Left hindlimb (tissue), 1 donor: ENCODE results near the gene CCNF.

ENCODE experiments used
- DNase-seq: peaks from one replicate; pipeline ENCODE4 v3.0.0-alpha.2; 2018

CCNF gene

GRCh38 chr16:2489581-2489980, 60.3 kb downstream of the CCNF start:
- DNase-seq = peak; percentile 20

- peak; percentile 26 for DNase-seq
Measured at GRCh38 chr16:2490190-2491105, 61.2 kb downstream of the CCNF start.

DNA sequence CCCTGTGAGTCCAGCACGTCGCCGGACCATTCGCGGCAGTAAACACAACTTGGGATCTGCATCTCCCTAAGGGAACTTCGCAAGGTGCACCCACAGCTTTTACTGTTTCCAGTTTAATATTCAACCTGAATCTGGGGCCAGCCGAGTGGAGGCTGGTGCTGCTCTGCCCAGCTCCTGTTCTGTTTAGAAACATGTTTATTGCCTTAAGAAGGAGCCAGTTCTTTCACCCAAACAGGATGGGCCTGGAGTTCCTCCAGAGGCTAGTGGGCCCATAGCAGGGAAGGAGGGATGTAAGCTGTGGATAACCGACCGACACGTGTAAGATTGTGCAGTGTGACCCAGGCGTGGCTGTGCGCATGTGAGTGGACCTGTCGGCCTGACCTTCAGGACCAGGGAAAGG, 63.0 kb downstream of the CCNF start:
- DNase-seq = peak; percentile 15

- peak; percentile 3 for DNase-seq
Measured at GRCh38 chr16:2493605-2494004, 64.4 kb downstream of the CCNF start.

- peak; percentile 6 for DNase-seq
Measured at GRCh38 chr16:2494616-2495015, 65.4 kb downstream of the CCNF start.

- DNase-seq = peak; percentile 4
Measured at GRCh38 chr16:2495041-2495440, 65.8 kb downstream of the CCNF start.

DNA sequence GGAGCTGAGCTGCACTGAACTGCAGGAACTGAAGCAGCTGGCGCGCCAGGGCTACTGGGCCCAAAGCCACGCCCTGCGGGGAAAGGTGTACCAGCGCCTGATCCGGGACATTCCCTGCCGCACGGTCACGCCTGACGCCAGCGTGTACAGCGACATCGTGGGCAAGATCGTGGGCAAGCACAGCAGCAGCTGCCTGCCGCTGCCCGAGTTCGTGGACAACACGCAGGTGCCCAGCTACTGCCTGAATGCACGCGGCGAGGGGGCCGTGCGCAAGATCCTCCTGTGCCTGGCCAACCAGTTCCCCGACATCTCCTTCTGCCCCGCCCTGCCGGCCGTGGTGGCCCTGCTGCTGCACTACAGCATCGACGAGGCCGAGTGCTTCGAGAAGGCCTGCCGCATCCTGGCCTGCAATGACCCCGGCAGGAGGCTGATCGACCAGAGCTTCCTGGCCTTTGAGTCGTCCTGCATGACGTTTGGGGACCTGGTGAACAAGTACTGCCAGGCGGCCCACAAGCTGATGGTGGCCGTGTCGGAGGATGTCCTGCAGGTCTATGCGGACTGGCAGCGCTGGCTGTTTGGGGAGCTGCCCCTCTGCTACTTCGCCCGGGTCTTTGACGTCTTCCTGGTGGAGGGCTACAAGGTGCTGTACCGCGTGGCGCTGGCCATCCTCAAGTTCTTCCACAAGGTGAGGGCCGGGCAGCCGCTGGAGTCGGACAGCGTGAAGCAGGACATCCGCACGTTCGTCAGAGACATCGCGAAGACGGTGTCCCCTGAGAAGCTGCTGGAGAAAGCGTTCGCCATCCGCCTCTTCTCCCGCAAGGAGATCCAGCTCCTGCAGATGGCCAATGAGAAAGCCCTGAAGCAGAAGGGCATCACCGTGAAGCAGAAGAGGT, 67.2 kb downstream of the CCNF start:
- DNase-seq = peak; percentile 25

DNA sequence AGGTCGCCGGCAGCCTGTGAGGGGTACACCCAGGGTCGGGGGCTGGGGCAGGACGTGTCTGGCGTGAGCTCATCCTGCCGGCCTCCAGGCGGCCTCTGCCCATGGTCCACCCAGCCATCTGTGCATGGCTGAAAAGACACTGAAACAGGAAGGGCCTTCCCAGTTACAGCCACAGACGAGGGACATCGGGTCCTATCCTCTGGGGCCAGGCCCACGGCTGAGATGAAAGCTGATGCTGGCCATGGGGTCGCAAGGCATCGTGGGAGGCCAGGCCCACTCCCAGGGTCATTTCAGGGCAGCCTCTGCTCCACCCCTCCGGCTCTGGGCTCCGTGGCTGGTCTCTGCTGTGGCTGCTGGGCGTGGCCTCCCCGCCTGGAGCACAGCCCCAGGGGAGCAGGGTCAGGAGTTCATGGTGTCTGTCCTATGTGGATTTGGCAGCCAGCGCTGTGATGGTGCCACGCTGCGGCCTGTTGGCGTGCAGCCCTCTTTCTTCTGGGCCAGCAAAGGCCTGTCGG, 67.9 kb downstream of the CCNF start:
- DNase-seq = peak; percentile 71

DNA sequence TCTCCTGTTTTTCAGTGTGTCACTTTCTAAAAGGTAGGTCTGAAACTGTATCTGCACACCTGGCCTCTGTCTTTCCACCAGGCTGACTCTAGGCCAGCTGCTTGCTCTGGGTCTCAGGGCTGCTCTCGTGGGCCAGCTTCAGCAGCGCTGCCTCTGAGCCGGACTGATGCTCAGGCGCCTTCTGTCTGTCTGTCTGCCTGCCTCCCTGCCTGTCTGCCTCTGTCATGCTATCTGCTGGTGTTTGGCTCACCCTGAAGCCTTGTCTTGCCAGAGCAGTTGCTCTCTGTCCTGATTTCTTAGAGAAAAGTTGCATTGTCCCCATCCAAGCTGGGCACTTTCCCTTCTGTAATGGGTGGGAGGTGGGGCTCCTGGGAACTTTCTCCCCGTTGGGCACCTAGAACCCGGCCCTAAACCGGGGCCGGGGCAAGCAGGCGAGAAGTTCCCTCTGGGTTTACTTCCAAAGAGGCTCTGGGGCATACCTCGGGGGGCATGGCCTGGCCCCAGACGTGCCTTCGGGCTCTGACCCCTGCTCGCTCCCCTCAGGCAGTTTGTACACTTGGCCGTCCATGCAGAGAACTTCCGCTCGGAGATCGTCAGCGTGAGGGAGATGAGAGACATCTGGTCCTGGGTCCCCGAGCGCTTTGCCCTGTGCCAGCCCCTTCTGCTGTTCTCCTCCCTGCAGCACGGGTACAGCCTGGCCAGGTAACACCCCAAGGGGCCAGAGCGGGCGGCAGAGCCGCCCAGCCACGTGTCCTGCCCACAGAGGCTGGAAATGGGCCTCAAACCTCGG, 68.6 kb downstream of the CCNF start:
- DNase-seq = peak; percentile 23

DNA sequence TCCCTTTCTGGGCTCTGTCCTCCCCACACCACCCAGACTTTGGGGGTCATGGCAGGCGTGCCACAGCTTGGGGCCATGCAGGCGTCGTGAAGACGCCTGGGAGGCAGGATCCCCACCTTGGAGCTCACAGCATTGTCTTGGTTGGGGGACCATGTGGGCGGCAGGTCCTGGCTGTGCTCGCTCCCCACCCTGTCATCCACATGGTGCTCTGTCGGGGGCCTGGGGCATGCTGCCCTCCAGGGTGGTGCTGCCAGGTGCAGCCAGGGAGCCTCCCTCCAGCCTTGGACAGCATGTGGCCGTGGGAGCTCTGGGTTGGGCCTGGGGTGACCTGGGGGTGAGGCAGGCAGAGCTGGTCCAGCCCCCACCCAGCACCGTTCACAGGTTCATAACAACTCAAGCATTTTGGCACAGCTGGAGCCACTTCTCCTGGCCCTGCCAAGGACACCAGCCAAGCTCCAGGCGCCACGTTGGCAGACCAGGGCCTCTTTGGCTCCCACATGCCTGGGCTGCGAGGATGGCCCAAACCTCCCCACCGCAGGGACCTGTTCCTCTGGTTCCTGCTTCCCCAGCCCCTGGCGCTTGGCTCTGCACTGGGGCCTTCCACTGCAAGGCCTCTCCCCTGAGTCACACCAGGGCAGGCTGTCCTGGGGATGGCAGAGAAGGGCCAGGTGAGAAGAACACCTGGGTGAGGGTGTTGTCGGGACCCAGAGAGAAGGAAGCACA, 69.4 kb downstream of the CCNF start:
- peak; percentile 21 for DNase-seq

DNA sequence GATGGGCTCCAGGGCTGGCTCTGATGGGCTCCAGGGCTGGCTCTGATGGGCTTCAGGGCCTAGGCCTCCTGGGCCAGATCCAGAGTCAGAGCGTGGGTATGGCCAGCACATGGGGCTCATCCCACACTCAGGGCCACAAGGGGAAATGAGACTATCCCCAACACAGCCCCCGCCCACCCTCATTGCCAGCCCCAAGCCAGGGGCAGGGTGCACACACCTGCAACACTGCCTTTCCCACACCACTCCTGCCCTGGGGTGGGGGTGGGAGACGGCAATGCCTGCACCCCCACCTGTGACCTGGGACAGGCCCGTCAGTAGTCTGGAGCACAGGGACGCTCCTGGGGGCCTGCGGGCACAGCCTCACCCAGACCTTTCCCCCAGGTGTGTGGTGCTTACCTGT, 70.2 kb downstream of the CCNF start:
- peak; percentile 15 for DNase-seq

GRCh38 chr16:2499890-2500429, 70.7 kb downstream of the CCNF start:
- no peak for DNase-seq

DNA sequence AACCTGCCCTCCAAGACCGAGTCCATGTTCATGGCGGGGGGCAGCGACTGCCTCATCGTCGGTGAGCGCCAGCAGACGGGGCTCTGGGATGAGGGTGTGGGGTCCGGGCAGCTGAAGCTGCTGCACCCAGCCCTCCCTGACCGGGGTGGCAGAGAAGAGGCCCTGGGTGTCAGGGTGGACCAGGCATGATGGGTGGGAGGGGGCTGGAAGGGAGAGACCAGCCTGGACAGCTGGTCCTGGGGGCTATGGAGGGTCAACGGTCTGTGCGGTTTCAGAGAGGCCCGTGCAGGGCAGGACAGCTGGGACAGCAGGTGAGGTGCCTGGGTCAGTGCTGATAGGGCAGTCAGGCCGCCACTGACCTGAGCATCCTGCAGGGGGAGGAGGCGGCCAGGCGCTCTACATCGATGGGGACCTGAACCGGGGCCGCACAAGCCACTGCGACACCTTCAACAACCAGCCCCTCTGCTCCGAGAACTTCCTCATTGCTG, 71.2 kb downstream of the CCNF start:
- peak; percentile 40 for DNase-seq

- DNase-seq = peak; percentile 90
Measured at GRCh38 chr16:2500918-2501750, 71.9 kb downstream of the CCNF start.

DNA sequence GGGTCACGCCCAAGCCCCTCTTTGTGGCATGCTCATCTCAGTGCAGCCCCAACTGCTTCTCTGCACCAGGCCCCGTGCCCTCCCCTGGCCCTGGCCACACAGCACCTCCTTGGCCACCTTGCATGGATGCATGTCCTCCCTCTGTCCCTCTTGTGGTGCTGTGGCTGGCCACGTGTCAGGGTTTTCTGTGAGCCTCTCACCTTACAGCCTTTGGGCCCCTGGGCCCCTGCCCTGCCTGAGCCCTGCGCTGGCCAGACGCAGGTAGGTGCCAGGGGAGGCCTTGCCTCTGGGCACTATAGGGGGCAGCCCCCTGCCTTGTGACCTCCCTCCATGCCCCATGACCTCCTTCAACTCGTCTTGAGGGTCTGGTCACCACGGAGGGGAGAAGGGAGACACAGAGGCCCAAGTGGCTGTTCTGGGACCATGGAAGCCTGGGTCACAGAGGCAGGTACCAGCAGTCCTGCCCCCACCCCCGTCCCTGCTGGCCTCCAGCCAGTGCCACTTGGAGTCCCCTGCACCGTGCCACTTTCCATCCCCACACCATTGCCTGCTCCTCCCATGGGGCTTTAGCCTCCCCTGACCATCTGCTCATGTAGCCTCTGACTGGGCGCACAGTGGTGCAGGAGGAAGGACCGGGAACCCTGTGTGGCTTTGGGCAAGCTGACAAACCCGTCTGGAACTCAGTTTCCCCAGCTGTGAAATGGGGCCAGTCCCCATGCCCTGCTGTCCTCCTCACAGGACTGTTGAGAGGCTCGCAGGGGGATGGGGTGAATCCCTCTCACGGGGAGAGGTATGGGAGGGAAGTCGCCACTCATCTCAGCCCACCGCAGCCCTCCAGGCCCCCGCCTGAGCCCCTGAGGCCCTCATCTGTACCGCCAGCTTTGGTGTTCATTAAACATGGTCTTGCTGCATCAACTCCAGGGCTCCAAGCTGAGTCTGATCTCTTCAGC, 73.0 kb downstream of the CCNF start:
- peak; percentile 31 for DNase-seq

DNA sequence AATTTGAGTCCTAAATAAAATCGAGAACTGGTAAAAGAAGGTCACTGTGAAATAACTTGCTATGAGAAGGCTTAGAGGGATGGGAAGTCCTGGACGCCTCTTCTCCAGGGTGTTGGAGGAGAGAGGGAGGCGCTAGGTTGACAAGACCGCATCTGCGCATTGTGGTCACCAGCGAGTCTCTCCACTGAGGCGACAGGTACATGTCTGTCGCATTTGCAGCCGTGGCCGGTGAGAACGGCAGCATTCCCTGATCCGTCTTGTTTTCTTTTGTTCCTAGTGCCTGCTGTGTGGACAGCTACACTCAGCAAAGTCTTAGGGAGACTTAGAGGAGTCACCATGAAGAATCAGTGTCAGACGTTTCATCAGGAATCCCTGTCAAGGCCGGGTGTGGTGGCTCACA, 76.4 kb downstream of the CCNF start:
- DNase-seq = peak; percentile 9

DNA sequence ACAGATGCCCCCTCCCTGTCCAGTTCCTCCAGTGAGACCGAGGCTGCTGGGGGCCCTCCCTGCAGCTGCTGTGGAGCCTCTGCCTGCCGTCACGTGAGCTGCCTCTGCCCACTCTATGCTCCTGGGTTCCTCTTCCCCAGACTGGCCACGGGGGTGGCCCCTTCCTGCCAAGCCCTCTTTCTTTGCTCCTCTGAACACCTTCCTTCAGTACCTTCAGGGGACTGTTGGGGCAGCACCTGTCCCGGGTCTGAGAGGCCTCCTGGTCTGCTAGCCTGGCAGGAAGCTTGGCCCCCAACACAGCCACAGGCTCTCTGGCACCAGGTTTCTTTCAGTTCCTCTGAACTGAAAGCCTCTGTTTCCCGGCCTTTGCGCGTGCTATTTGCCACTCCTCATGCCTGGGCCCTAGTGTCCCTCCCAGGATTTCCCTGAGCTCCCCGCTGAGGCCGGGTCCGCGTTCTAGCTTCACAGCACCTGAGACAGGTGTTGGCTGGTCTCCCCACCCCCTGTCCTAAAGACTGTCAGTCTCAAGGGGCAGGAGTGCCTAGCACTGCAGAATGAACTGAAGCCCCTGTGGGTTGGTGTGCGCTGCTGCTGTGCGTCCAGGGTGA, 77.9 kb downstream of the CCNF start:
- DNase-seq = peak; percentile 44

DNA sequence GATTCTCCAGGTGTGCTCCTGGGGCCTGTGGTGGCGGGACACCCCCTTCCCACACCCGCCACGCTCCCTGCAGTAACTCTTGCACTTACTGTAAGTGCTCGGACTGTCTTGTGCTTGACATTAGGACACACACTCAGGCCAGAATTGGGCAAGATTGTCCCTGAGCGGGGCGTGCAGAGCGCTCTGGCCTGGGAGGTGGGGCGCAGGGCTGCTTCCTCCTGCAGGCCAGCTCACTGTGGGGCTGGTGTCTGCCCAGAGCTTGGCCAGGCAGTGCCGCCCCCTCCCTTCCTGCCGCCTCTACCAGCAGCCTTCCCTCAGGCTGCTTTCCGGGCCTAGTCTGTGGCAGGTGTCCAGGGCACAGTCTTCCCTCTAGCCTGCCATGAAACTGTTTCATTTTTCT, 78.4 kb downstream of the CCNF start:
- no peak for DNase-seq
